ENCODE results near the gene SAXO1. TPM values are rescaled to one million over a fixed set of nuclear protein-coding genes. Genes with fewer than 3 reads are reported as not detected.
"Not testable (repeated sequence)": the region's sequence is repeated elsewhere in the genome, so short reads cannot be mapped to it uniquely, and the experiment has no call there.

SAXO1 gene
- total RNA-seq, result not detected in 2 replicates

GRCh38 chr9:19033015-19033414, at the start of gene SAXO1:
Gene SAXO1, minus strand, starts transcription at chr9:19033209. Its CDS starts 301 bp downstream, at chr9:19032908.
- intact Hi-C loops (cut with micrococcal nuclease), result no loop called here

GRCh38 chr9:19074836-19075235, 41.8 kb upstream of the SAXO1 start:
- intact Hi-C loops (cut with micrococcal nuclease), result no loop called here

DNA sequence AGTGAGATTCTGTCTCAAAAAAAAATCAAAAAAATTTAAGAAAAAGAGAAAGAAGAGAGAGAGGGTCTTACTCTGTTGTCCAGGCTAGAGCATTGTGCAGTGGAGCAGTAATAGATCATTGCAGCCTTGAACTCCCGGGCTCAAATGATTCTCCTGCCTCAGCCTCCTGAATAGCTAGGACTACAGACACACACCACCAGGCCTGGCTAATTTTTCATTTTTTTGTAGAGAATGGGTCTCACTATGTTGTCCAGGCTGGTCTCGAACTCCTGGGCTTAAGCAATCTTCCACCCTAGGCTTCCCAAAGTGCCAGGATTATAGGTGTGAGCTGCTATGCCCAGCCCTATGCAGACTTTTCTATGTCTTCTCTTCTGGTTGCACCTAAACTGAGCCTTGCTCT, 41.2 kb upstream of the SAXO1 start:
- intact Hi-C loops (cut with micrococcal nuclease), result no loop called here

DNA sequence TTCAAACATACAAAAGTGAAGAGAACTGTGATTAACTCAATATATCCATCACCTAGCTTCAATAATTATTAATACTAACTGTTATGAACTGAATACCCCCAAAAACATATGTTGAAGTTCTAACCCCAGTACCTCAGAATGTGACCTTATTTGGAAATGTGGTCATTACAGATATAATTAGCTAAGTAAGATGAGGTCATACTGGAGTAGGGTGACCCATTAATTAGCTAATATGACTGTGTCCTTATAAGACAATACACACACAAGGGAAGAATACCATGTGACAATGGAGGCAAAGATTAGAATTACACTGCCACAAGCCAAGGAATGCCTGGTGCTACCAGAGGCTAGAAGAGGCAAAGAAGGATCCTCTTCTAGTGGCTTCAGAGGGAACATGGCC, 24.0 kb upstream of the SAXO1 start:
- intact Hi-C loops (cut with micrococcal nuclease), result no loop called here

- intact Hi-C loops (cut with micrococcal nuclease), result no loop called here
Observed at GRCh38 chr9:19050637-19051591, 17.9 kb upstream of the SAXO1 start.

DNA sequence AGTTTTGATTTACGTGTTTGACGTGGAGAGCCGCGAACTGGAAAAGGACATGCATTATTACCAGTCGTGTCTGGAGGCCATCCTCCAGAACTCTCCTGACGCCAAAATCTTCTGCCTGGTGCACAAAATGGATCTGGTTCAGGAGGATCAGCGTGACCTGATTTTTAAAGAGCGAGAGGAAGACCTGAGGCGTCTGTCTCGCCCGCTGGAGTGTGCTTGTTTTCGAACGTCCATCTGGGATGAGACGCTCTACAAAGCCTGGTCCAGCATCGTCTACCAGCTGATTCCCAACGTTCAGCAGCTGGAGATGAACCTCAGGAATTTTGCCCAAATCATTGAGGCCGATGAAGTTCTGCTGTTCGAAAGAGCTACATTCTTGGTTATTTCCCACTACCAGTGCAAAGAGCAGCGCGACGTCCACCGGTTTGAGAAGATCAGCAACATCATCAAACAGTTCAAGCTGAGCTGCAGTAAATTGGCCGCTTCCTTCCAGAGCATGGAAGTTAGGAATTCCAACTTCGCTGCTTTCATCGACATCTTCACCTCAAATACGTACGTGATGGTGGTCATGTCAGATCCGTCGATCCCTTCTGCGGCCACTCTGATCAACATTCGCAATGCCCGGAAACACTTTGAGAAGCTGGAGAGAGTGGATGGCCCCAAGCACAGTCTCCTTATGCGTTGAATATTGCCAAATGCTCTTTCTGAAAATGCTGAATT, 17.1 kb upstream of the SAXO1 start:
- intact Hi-C loops (cut with micrococcal nuclease), result loop anchor here (1.0 to 5.0 kb wide), 9 partner anchors 52 to 1982 kb away; partner anchors contain the start of genes DENND4C, HACD4, HAUS6 and PLIN2

DNA sequence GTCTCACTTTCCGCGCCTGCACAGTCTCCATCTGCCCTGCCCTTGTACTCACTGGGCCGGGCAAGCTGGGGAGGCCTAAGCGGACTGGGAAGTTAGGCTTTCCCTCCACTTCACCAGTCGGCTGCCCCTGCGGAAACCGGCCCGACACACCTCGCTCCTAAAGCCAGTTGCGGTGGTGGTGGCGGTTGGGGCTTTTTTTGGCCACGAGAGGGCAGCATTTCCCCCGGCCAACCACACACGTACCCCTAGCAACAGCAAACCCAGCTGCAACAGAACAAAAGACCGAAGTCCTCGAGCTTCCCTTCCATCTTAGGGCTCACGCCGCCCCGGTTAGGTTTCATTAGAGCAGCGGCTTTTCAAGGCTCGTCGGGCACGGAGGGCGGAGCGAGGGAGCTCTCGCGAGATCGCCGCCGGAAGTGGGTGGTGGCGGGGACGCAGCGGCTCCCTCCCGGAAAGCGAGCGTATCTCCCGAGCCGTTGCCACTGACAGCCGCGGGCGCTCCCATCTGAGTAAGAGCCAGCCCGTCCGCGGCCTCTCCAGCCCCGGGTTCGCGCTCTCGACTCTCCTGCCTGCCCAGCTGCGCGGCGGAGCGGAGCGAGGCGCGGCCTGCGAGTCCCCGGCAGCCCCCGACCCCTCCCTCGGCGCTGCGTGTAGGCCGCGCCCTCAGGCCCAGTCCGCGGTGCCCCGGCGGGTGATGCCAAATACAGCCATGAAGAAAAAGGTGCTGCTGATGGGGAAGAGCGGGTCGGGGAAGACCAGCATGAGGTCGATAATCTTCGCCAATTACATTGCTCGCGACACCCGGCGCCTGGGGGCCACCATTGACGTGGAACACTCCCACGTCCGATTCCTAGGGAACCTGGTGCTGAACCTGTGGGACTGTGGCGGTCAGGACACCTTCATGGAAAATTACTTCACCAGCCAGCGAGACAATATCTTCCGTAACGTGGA, 16.2 kb upstream of the SAXO1 start, which contains the start of gene RRAGA:
Gene RRAGA, plus strand, starts transcription at position 462 of the 951 bp plus-strand sequence. Its CDS starts 233 bp downstream, at position 695.
- intact Hi-C loops (cut with micrococcal nuclease), result loop anchor here (1.0 to 5.0 kb wide), 9 partner anchors 53 to 1983 kb away; partner anchors contain the start of genes DENND4C, HACD4, HAUS6 and PLIN2

GRCh38 chr9:19036611-19037010, 3.6 kb upstream of the SAXO1 start:
- intact Hi-C loops (cut with micrococcal nuclease), result no loop called here

- intact Hi-C loops (cut with micrococcal nuclease), result no loop called here
Observed at GRCh38 chr9:19032406-19032805, 603 bp downstream of the SAXO1 start.

GRCh38 chr9:19030899-19031298, 2.1 kb downstream of the SAXO1 start:
- intact Hi-C loops (cut with micrococcal nuclease), result no loop called here

DNA sequence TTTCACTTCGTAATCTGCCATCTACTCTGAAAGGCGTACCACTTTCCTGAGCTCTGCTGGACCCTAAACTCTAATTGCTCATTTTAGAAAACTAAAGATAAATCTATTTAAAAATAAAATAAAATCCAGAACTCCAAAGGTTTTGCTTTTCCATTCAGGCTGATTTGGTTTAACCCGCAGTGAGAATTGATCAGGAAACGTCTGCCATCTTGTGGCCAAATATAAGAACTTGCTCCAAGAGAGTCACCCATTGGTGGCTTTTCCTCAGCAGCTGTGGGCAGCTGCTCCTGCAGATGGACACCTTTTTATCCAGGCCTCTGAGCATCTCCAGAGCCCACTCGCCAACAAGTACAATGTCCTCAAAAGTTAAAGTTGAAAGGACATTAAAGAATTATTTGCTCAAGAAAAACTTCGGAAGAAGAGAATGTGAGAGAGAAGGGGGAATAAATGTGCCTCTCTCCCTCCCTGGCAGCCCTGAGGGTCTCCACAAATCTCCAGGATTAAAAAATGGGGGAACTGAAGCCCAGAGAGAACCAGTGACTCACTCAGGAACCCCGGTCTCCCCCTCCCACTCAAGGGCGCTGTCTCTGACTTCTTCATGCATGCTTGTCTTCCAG, 4.1 kb downstream of the SAXO1 start:
- intact Hi-C loops (cut with micrococcal nuclease), result loop anchor here (1.0 kb wide), 1 partner anchor 774 kb away; no protein-coding TSS in a partner anchor

DNA sequence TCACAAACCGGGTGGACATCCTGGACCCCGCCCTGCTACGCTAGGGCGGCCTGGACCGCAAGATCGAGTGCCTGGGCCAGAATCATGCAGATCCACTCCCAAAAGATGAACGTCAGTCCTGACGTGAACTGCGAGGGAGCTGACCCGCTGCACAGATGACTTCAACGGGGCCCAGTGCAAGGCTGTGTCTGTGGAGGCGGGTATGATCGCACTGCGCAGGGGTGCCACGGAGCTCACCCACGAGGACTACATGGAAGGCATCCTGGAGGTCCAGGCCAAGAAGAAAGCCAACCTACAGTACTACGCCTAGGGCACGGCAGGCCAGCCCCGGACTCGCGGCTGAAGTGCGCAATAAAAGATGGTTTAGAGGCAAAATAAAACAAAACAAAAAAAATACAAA, 5.2 kb downstream of the SAXO1 start:
- intact Hi-C loops (cut with micrococcal nuclease), result no loop called here

GRCh38 chr9:19026375-19026774, 6.6 kb downstream of the SAXO1 start:
- intact Hi-C loops (cut with micrococcal nuclease), result no loop called here

GRCh38 chr9:19023078-19023477, 9.9 kb downstream of the SAXO1 start:
- intact Hi-C loops (cut with micrococcal nuclease), result no loop called here

- intact Hi-C loops (cut with micrococcal nuclease), result no loop called here
Observed at GRCh38 chr9:19022206-19022605, 10.8 kb downstream of the SAXO1 start.

DNA sequence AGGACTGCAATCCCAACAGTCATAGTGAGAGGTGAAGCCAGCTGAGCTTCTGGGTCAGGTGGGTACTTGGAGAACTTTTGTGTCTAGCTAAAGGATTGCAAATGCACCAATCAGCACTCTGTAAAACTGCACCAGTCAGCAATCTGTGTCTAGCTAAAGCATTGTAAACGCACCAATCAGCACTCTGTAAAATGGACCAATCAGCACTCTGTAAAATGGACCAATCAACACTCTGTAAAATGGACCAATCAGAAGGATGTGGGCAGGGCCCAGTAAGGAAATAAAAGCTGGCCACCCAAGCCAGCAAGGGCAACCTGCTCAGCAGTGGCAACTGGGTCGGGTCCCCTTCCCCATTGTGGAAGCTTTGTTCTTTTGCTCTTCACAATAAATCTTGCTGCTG, 11.4 kb downstream of the SAXO1 start:
- intact Hi-C loops (cut with micrococcal nuclease), result not testable (repeated sequence)

- intact Hi-C loops (cut with micrococcal nuclease), result no loop called here
Observed at GRCh38 chr9:19020886-19021455, 12.0 kb downstream of the SAXO1 start.

GRCh38 chr9:19018201-19018600, 14.8 kb downstream of the SAXO1 start:
- intact Hi-C loops (cut with micrococcal nuclease), result no loop called here

GRCh38 chr9:19009391-19009965, 23.5 kb downstream of the SAXO1 start:
- intact Hi-C loops (cut with micrococcal nuclease), result no loop called here

GRCh38 chr9:19000133-19000532, 32.9 kb downstream of the SAXO1 start:
- intact Hi-C loops (cut with micrococcal nuclease), result no loop called here

All from T-helper 2 cell treated with Interferon-gamma antibody and Interleukin-4, amounts not matched to agents 100 ng/mL and 5 ng/mL, for 36 hours (primary cell).